ENCODE data around the gene MED13L.

The MED13L gene

DNA sequence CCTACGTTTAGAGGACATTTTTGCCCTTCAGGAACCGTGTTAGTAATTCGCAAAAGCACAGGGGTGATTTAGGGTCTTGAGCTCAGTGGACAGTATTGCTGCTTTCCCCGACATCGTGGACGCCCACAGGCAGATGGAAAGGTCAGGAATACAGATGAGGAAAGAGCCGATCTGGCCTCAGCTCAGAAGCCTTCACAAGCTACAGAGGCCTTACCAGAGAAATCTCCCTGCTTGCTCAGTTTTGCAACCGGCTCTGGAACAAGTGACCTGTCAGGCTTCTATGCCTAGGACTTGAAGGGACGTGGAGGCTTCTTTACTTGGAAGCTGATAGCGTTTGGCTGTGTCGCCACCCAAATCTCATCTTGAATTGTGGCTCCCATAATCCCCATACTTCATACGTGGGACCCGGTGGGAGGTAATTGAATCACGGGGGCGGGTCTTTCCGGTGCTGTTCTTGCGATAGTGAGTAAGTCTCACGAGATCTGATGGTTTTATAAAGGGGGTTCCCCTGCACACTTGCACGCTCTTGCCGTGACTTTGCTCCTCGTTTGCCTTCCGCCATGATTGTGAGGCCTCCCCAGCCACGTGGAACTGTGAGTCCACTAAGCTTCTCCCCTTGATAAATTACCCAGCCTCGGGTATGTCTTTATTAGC lies 332.5 kb downstream of the MED13L start:
- TF ChIP-seq, protein P1, sequence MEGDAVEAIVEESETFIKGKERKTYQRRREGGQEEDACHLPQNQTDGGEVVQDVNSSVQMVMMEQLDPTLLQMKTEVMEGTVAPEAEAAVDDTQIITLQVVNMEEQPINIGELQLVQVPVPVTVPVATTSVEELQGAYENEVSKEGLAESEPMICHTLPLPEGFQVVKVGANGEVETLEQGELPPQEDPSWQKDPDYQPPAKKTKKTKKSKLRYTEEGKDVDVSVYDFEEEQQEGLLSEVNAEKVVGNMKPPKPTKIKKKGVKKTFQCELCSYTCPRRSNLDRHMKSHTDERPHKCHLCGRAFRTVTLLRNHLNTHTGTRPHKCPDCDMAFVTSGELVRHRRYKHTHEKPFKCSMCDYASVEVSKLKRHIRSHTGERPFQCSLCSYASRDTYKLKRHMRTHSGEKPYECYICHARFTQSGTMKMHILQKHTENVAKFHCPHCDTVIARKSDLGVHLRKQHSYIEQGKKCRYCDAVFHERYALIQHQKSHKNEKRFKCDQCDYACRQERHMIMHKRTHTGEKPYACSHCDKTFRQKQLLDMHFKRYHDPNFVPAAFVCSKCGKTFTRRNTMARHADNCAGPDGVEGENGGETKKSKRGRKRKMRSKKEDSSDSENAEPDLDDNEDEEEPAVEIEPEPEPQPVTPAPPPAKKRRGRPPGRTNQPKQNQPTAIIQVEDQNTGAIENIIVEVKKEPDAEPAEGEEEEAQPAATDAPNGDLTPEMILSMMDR (IDR thresholded peaks at IDR 0.05; ENCODE audit: low read depth, low read length, missing control alignments): no peak
- no peak overlapping the region for H3K4me3 ChIP-seq (replicated peaks; ENCODE audit: low read depth, low read length)
- DNase-seq (ENCODE audit: extremely low read depth, low read depth): no peak

DNA sequence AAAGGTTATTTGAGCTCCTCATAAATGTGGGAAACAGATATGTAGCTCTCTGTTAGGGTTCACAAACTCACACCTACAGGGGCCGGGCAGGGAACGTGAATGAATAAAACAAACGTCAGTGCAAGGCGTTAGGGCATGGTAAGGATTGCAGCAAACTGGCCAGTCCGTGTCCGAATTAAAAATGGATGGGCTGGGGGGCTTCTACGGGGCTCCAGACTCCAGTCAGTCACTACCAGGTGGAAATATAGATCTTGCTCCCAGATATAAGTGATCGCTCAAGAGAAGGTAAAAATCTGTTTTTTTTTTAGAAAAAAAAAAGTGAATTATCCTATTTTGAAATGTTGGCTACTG lies 333.1 kb downstream of the MED13L start:
- no peak overlapping the region for H3K4me3 ChIP-seq (replicated peaks; ENCODE audit: low read depth, low read length)
- no peak for DNase-seq (ENCODE audit: extremely low read depth, low read depth)
- TF ChIP-seq, protein P1 (IDR thresholded peaks at IDR 0.05; ENCODE audit: low read depth, low read length, missing control alignments): no peak

DNA sequence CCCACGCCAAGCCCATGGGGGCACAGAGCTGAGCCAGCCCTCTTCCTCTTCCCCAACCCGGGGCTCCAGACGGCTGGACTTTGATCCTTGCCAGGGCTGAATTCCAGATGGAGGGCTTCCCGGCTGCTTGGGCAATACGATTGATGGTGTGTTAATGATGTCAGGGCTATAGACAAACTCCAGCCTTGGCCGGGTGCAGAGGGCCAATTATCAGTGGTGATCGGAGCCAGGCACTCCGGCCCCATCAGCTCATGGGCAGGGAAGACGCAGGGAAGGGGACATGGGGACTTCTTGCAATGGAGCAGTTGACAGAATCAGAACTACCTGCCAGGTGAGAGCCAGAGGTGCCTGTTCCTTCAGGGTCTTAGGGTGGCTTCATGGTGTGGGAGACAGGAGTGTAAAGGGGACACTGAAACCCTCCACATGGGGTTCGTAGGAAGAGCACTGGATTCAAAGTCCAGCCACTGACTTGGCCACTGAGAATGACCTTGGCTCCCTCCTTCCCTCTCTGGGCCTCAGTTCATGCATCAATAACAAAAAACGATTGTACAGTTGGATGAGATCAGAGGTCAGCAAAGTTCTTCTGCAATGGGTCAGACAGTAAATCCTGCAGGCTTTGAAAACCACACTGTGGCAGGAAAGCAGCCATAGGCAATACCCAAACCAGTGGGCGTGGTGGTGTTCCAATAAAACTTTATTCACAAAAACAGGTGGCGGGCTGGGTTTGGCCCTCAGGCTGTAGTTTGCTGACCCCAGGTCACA lies 333.7 kb downstream of the MED13L start:
- no peak overlapping the region for H3K4me3 ChIP-seq (replicated peaks; ENCODE audit: low read depth, low read length)
- DNase-seq (ENCODE audit: extremely low read depth, low read depth): no peak
- TF ChIP-seq, protein P1 (IDR thresholded peaks at IDR 0.05; ENCODE audit: low read depth, low read length, missing control alignments): no peak

DNA sequence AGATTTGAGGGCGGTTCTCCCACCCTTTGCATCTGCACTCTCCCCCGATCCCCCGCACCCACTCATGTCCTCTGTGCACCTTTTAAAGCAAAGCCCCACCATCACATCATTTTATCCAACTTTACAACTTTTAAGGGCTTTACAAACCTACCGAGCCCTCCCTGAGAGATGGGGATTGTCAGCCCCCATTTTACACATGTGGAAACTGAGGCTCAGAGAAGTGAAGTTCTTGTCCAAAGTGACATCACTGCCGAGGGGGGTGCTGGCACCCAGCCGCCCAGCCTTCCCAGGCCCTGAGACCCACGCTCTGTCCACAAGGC lies 334.2 kb downstream of the MED13L start:
- H3K4me3 ChIP-seq (replicated peaks; ENCODE audit: low read depth, low read length): no peak overlapping the region
- DNase-seq (ENCODE audit: extremely low read depth, low read depth): no peak
- TF ChIP-seq, protein P1 (IDR thresholded peaks at IDR 0.05; ENCODE audit: low read depth, low read length, missing control alignments): no peak

DNA sequence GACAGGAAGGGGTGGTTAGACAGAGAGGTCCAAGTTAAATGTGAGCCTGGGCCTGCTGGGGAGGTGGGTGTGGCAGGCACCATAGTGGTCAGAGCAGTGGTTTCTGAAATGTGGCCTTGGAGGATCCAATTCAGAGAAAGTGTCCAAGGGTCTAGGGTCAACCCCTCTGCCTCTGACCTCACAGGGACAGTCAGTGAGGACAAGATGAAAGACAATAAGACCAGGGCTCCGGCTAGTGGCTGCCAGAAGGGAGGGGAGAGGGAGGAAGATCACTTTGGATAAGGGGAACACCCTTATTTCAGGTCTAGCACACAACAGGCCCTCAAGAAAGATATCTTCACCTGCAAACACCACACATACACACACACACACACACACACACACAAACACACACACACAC lies 335.1 kb downstream of the MED13L start:
- TF ChIP-seq, protein P1 (IDR thresholded peaks at IDR 0.05; ENCODE audit: low read depth, low read length, missing control alignments): no peak

DNA sequence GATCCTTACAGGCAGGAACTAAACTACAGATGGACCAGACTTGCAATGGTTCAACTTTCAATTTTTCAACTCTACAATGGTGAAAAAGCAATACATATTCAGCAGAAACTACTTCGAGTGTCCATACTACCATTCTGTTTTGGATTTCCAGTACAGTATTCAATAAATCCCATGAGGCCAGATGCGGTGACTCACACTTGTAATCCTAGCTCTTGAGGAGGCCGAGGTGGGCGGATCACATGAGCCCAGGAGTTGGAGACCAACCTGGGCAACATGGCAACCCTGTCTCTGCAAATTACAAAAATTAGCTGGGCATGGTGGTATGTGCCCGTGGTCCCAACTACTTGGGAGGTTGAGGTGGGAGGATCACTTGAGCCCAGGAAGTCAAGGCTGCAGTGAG lies 336.1 kb downstream of the MED13L start:
- DNase-seq (ENCODE audit: extremely low read depth, low read depth): no peak
- no peak overlapping the region for H3K4me3 ChIP-seq (replicated peaks; ENCODE audit: low read depth, low read length)
- TF ChIP-seq, protein P1 (IDR thresholded peaks at IDR 0.05; ENCODE audit: low read depth, low read length, missing control alignments): no peak

More for the DNA sequence above, 335.1 kb downstream of the MED13L start:
- no peak overlapping the region for H3K4me3 ChIP-seq (replicated peaks; ENCODE audit: low read depth, low read length)
- no peak for DNase-seq (ENCODE audit: extremely low read depth, low read depth)
